Esophagus muscularis mucosa (tissue), 4 donors: ENCODE measurements around the gene SLC5A8. TPM values are rescaled to one million over a fixed set of nuclear protein-coding genes. Genes with fewer than 3 reads are reported as not detected.

Experiments used
- DNase-seq: peaks from one replicate; pipeline ENCODE4 v3.0.0-alpha.2; 2017; ENCODE audit errors: extremely low spot score
- H3K27ac ChIP-seq, 4 donors: fragments of 200-600 bp; sonication (generic); replicated peaks in 1 of 4; 1 replicate in 3 of 4; 2 replicates in 1 of 4; pipeline ENCODE4 v1.5.1; 2016 to 2019; ENCODE audit warnings: mild to moderate bottlenecking in 1 of 4
- H3K27me3 ChIP-seq, 4 donors: fragments of 200-600 bp; sonication (generic); one replicate each; pipeline versions ENCODE4 v1.5.1 to v1.6.0; 2016 to 2019
- H3K36me3 ChIP-seq, 4 donors: fragments of 200-600 bp; sonication (generic); one replicate each; pipeline ENCODE4 v1.5.1; 2016 to 2019
- H3K4me1 ChIP-seq, 4 donors: fragments of 200-600 bp; sonication (generic); one replicate each; pipeline ENCODE4 v1.5.1; 2016 to 2019
- H3K4me3 ChIP-seq, 4 donors: fragments of 200-600 bp; sonication (generic); 1 replicate in 2 of 4; 2 replicates in 2 of 4; pipeline ENCODE4 v1.5.1; 2016 to 2019; ENCODE audit warnings: mild to moderate bottlenecking in 4 of 4, moderate library complexity in 1 of 4
- H3K9me3 ChIP-seq, 4 donors: fragments of 200-600 bp; sonication (generic); 1 replicate in 3 of 4; 2 replicates in 1 of 4; pipeline ENCODE4 v1.5.1; 2016 to 2019
- EP300 ChIP-seq: sonication (generic); formaldehyde crosslinking; IDR thresholded peaks from one replicate; pipeline ENCODE4 v1.6.1; 2017; ENCODE audit warnings: antibody characterized with exemption
- POLR2A ChIP-seq: fragments of 450-650 bp; IDR thresholded peaks from one replicate; pipeline ENCODE4 v1.6.1; 2017; ENCODE audit warnings: antibody characterized with exemption, moderate library complexity, mild to moderate bottlenecking, low read depth
- POLR2AphosphoS5 ChIP-seq, 2 donors: sonication (generic); formaldehyde crosslinking; IDR thresholded peaks; one replicate each; pipeline ENCODE4 v1.6.1; 2017; ENCODE audit warnings: antibody characterized with exemption in 2 of 2
- WGBS: methylation state at CpG from one replicate; pipeline ENCODE4 v1.1.5; 2018; 5-methylcytosine and 5-hydroxymethylcytosine counted together
- intact Hi-C: fragments of 100-400 bp; cut with DNase I; formaldehyde crosslinking; loops from one replicate; pipeline ENCODE4 v1.15.1; 2023
- total RNA-seq, 4 donors: library from RNA; depleted of rRNA; stranded (reverse); fragments of >200 nt; gene quantifications; one replicate each; pipeline versions ENCODE4 v1.1.0 to v1.2.1, GENCODE V29; 2016
- TF ChIP-seq, protein P1 (sequence below), 3 experiments: fragments of 200-600 bp in 2 of 3; fragments of 450-650 bp in 1 of 3; sonication (generic) in 2 of 3; IDR thresholded peaks; one replicate each; pipeline ENCODE4 v1.5.1; 2017 to 2019; ENCODE audit warnings: antibody characterized with exemption in 3 of 3, mild to moderate bottlenecking in 2 of 3, moderate library complexity in 1 of 3

Gene SLC5A8
- total RNA-seq, 4 donors from 2014 or later: not detected

DNA sequence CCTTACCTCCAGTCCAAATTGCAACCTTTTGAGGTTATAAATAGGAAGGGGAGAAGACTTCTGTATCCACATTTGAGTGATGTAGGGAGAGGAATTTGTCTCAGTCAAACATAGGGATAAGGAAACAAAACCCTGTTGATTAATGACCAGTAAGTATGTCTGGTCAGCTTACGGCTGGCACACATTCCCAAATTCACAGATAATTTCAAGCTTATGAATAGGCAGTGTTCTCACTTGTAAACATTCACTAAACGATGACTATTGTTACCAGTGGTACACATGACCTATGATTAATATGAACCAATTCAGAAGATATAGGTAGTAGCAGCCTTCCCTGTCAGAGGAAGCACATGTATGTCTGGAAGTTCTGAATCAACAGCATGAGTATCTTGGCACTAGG, 33.0 kb upstream of the SLC5A8 start:
- intact Hi-C loops: no loop called here
- Histone ChIP-seq H3K4me3 (no peak overlapping the region), H3K4me1 (no peaks in the 10 kb centered on the region), H3K27me3 (peaks cover 0 to 10% (median 0%) of the 10 kb centered on the region in 4 donors), H3K36me3 (no peaks in the 10 kb centered on the region), H3K27ac (no peak overlapping the region), H3K9me3 (peaks cover 0 to 12% (median 3%) of the 10 kb centered on the region in 4 donors)
- WGBS: 26% methylated on average over 2 of the region's 2 CpGs
- TF ChIP-seq, protein P1, sequence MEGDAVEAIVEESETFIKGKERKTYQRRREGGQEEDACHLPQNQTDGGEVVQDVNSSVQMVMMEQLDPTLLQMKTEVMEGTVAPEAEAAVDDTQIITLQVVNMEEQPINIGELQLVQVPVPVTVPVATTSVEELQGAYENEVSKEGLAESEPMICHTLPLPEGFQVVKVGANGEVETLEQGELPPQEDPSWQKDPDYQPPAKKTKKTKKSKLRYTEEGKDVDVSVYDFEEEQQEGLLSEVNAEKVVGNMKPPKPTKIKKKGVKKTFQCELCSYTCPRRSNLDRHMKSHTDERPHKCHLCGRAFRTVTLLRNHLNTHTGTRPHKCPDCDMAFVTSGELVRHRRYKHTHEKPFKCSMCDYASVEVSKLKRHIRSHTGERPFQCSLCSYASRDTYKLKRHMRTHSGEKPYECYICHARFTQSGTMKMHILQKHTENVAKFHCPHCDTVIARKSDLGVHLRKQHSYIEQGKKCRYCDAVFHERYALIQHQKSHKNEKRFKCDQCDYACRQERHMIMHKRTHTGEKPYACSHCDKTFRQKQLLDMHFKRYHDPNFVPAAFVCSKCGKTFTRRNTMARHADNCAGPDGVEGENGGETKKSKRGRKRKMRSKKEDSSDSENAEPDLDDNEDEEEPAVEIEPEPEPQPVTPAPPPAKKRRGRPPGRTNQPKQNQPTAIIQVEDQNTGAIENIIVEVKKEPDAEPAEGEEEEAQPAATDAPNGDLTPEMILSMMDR (IDR thresholded peaks at IDR 0.05): no peak
- TF ChIP-seq EP300 (no peak), POLR2A (no peak), POLR2AphosphoS5 (IDR thresholded peaks at IDR 0.05) (no peak)
- DNase-seq: no peak

GRCh38 chr12:101238800-101239329, 28.8 kb upstream of the SLC5A8 start:
- H3K9me3 ChIP-seq: peaks cover 0 to 12% (median 3%) of the 10 kb centered on the region in 4 donors
- no peak overlapping the region for H3K27ac ChIP-seq
- peaks cover 0 to 10% (median 0%) of the 10 kb centered on the region in 4 donors for H3K27me3 ChIP-seq
- H3K4me3 ChIP-seq: no peak overlapping the region
- intact Hi-C loops: no loop called here
- H3K4me1 ChIP-seq: no peaks in the 10 kb centered on the region
- TF ChIP-seq EP300: no peak
- no peak for TF ChIP-seq POLR2A
- no peak for TF ChIP-seq POLR2AphosphoS5 (IDR thresholded peaks at IDR 0.05)
- TF ChIP-seq, protein P1 (IDR thresholded peaks at IDR 0.05): no peak
- DNase-seq: no peak
- no peaks in the 10 kb centered on the region for H3K36me3 ChIP-seq
- 81% methylated on average over 4 of the region's 6 CpGs for WGBS

DNA sequence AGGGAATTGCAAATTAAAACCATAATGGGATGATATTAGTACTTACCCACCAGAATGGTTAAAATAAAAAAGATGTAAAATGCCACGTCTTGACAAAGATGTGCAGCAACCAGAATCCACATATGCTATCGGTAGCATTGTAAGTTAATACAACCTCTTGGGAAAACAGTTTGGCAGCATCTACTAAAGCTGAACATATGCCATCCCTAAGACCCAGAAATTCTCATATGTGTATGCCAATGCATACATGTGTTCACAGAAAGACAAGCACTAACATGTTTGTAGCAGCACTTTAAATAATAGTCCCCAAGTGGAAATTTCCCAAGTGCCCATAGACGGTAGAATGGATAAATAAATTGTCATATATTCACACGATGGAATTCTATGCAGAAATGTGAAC, 28.3 kb upstream of the SLC5A8 start:
- H3K36me3 ChIP-seq: no peaks in the 10 kb centered on the region
- 82% methylated on average over 4 of the region's 4 CpGs for WGBS
- H3K4me3 ChIP-seq: no peak overlapping the region
- TF ChIP-seq EP300 (no peak), POLR2AphosphoS5 (IDR thresholded peaks at IDR 0.05) (no peak)
- TF ChIP-seq, protein P1 (IDR thresholded peaks at IDR 0.05): no peak
- intact Hi-C loops: no loop called here
- peaks cover 0 to 12% (median 3%) of the 10 kb centered on the region in 4 donors for H3K9me3 ChIP-seq
- no peaks in the 10 kb centered on the region for H3K4me1 ChIP-seq
- no peak overlapping the region for H3K27ac ChIP-seq
- DNase-seq: no peak
- H3K27me3 ChIP-seq: peaks cover 0 to 10% (median 0%) of the 10 kb centered on the region in 4 donors

DNA sequence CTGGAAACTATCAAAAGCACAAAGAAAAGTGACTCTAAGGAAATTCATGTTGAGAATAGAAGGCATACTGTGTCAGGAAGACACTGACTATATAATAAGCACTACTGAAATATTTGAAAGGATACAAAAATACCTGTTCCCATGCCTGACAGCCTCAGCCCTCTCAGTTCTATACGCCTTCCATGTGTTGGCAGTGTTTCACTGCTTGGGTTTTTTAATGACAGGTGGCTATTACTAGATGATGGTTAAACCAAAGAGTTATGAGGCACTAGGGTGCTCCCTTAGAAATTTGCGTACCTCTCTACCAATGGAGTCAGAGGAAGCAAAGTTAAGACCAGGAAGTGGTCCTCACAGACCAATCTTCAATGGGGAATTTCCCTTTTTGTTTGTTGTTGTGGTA, 25.6 kb upstream of the SLC5A8 start:
- Histone ChIP-seq H3K27me3 (peaks cover 0 to 5% (median 0%) of the 10 kb centered on the region in 4 donors), H3K27ac (no peak overlapping the region), H3K4me3 (no peak overlapping the region), H3K4me1 (no peaks in the 10 kb centered on the region), H3K36me3 (no peaks in the 10 kb centered on the region), H3K9me3 (peaks cover 0 to 6% (median 3%) of the 10 kb centered on the region in 4 donors)
- WGBS: 78% methylated on average over 2 of the region's 2 CpGs
- TF ChIP-seq POLR2A: no peak
- TF ChIP-seq, protein P1 (IDR thresholded peaks at IDR 0.05): no peak
- no peak for DNase-seq
- intact Hi-C loops: no loop called here

- intact Hi-C loops: no loop called here
- Histone ChIP-seq H3K4me3 (no peak overlapping the region), H3K9me3 (no peaks in the 10 kb centered on the region), H3K27ac (no peak overlapping the region), H3K36me3 (no peaks in the 10 kb centered on the region), H3K4me1 (no peaks in the 10 kb centered on the region), H3K27me3 (no peaks in the 10 kb centered on the region)
- TF ChIP-seq, protein P1 (IDR thresholded peaks at IDR 0.05): no peak
- TF ChIP-seq EP300: no peak
- no peak for TF ChIP-seq POLR2A
- TF ChIP-seq POLR2AphosphoS5 (IDR thresholded peaks at IDR 0.05): no peak
- no peak for DNase-seq
- 74% methylated on average over 4 of the region's 4 CpGs for WGBS
Measured at GRCh38 chr12:101231636-101232035, 21.6 kb upstream of the SLC5A8 start.
